ENCODE results near the gene EPGN.
"Not testable (repeated sequence)": the region's sequence is repeated elsewhere in the genome, so short reads cannot be mapped to it uniquely, and the experiment has no call there.

The EPGN gene

GRCh38 chr4:74340421-74340820 lies 32.2 kb downstream of the EPGN start:
- DNase-seq (ENCODE audit: low spot score) = not testable (repeated sequence)

GRCh38 chr4:74344031-74344430 lies 35.8 kb downstream of the EPGN start:
- DNase-seq (ENCODE audit: low spot score) = no peak

- DNase-seq (ENCODE audit: low spot score) = no peak
Measured at GRCh38 chr4:74353858-74354257, 45.6 kb downstream of the EPGN start.

GRCh38 chr4:74357965-74358364 lies 49.7 kb downstream of the EPGN start:
- no peak for DNase-seq (ENCODE audit: low spot score)

GRCh38 chr4:74361671-74362070 lies 53.4 kb downstream of the EPGN start:
- DNase-seq (ENCODE audit: low spot score) = no peak

GRCh38 chr4:74362347-74362746 lies 54.1 kb downstream of the EPGN start:
- DNase-seq (ENCODE audit: low spot score) = no peak

- DNase-seq (ENCODE audit: low spot score) = no peak
Measured at GRCh38 chr4:74364256-74364651, 56.0 kb downstream of the EPGN start.

- DNase-seq (ENCODE audit: low spot score) = peak; percentile 82
Measured at GRCh38 chr4:74364652-74365491, 56.6 kb downstream of the EPGN start, which contains the start of gene EREG. EREG (plus strand) TSS chr4:74365145; CDS start chr4:74365309, 164 bp downstream.

GRCh38 chr4:74365761-74366160 lies 57.5 kb downstream of the EPGN start:
- no peak for DNase-seq (ENCODE audit: low spot score)

All from LoVo (cell line).